Muscle layer of colon (tissue), 2 donors: ENCODE measurements around the gene NTHL1.
A peak's percentile ranks its signal among the peaks of the same experiment; 100 is the strongest.

Experiments
- H3K27ac ChIP-seq: one replicate; pipeline ENCODE4 v1.7.0; 2013; ENCODE audit warnings: low read depth, mild to moderate bottlenecking, low read length, moderate library complexity
- H3K27me3 ChIP-seq, 2 donors: one replicate each; pipeline ENCODE4 v1.7.0; 2013; ENCODE audit warnings: low read length in 2 of 2, mild to moderate bottlenecking in 2 of 2; ENCODE audit not compliant: insufficient read depth in 2 of 2, control insufficient read depth in 1 of 2
- H3K36me3 ChIP-seq: one replicate; pipeline ENCODE4 v1.7.0; 2013; ENCODE audit warnings: mild to moderate bottlenecking, low read length; ENCODE audit not compliant: insufficient read depth
- H3K4me1 ChIP-seq: one replicate; pipeline ENCODE4 v1.7.0; 2013; ENCODE audit warnings: mild to moderate bottlenecking, low read length; ENCODE audit not compliant: insufficient read depth
- H3K4me3 ChIP-seq, 2 donors: one replicate each; pipeline ENCODE4 v1.7.0; 2013; ENCODE audit warnings: low read length in 2 of 2, low read depth in 1 of 2, mild to moderate bottlenecking in 1 of 2, moderate library complexity in 1 of 2
- H3K9ac ChIP-seq: one replicate; pipeline ENCODE4 v1.7.0; 2013; ENCODE audit warnings: low read length
- H3K9me3 ChIP-seq: one replicate; pipeline ENCODE4 v1.7.0; 2013; ENCODE audit warnings: mild to moderate bottlenecking, low read length
- donor health status: abdominal sarcoma.
- donor health status: Adenocarcinoma of cecum.

The NTHL1 gene

DNA sequence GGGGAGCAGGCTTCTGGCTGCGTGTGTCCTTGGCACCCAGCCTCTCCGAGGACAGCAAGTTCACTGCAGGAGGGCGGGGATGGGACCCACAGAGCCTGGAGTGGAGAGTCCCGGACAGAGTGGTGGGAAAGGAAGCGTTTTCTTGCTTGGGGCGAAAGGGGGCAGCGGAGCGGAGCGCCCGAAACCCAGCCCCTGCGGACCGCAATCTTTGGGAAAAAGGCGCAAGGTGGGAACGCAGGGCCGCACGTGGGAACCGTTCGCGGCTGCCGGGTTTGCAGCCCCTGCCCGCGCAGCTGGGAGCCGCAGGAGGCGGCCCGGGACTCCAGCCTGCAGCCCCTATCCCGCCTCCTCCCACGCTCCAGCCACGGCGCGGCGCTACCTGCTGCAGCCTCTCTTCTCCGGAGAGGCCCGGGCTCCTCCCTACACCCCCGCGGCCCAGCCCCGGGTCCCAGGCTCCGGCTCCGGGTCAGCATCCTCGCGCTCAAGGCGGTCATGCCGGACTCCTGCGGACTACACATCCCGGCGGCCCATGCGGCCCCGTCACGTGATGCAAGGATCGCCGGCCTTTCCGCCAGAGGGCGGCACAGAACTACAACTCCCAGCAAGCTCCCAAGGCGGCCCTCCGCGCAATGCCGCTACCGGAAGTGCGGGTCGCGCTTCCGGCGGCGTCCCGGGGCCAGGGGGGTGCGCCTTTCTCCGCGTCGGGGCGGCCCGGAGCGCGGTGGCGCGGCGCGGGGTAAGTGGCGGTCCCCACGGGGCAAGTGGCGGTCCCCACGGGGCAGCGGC lies at the start of gene NTHL1, which contains the start of gene TSC2:
Gene NTHL1 (minus strand): TSS at position 505 of the 786 bp plus-strand sequence. CDS start 11 bp downstream, at position 494.
Gene TSC2 (plus strand): TSS at position 656 of the 786 bp plus-strand sequence. CDS start 631 bp downstream, outside the sequence.
- peaks cover 26% of the 10 kb centered on the region for H3K4me1 ChIP-seq
- peak within 1 kb of the TSS; percentile 92 for H3K27ac ChIP-seq
- no peaks in the 10 kb centered on the region for H3K9me3 ChIP-seq
- H3K4me3 ChIP-seq, result peak within 1 kb of the TSS; percentile 63 to 96
- peaks cover 25% of the 10 kb centered on the region for H3K36me3 ChIP-seq
- no peaks in the 10 kb centered on the region for H3K27me3 ChIP-seq
- peak within 1 kb of the TSS; percentile 18 for H3K9ac ChIP-seq

DNA sequence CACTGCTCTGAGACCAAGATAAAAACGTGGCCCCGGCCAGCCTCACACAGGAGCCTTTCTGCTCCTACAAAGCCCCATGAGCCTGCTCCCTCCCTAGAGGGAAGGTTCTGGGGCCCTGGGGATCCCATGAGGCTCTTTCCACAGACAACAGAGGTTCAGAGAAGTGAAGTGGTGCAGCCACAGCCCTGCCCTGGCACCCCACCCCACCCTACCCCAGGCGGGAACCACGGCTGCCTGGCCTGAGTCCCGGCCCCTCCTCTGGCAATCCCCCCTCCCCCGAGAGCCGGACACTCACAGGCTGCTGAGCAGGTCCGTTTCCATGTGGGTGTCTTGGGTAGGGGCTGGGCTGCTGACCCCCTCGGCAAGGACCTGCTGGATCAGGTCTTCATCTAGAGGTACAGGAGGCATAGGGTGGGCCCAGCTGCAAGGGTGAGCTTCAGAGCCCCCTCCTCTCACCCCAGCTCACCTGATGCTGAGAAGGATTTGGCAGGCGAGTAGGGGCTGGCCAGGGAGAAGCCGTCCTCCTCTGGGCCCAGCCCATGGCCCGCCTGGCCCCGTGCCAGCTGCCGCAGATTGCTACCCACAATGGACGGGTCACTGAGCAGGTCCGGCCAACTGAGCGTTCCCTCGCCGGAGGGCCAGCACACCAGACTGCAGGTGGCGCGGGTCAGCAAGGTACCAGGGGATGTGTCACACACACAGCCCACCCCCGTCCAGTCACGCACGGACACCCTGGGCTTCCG lies 49.4 kb upstream of the NTHL1 start:
- Histone ChIP-seq H3K4me3 (no peak overlapping the region), H3K4me1 (peaks cover 9% of the 10 kb centered on the region), H3K9ac (no peak overlapping the region), H3K36me3 (peaks cover 45% of the 10 kb centered on the region), H3K9me3 (no peaks in the 10 kb centered on the region), H3K27me3 (no peaks in the 10 kb centered on the region), H3K27ac (no peak overlapping the region)

DNA sequence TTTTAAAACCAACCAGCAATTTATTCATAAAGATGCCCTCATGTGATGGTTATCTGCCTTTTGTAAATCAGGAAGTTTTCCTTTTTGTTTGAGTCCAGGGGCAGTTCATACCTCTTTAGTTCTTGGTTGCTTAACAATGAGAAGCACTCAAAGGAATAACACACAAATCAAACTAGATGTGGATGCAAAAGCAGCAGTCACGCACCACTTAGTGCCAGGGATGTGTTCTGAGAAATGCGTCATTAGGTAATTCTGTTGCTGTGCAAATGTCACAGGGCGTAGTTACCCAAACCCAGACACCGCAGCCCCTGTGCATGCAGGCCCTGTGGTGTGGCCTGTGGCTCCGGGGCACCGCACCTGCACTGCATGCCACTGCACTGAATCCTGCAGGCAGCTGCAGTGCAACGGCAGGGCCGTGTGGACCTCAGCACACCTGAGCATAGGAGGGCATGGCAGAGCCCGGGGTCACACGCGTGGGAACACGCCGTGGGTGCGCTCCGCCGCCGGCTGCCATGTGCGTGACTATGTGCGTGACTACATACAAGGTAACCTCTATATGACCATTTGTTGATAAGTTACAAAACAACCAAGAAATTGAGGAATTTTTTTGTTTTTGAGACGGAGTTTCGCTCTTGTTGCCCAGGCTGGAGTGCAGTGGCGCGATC lies 48.4 kb upstream of the NTHL1 start:
- Histone ChIP-seq H3K27me3 (no peaks in the 10 kb centered on the region), H3K27ac (no peak overlapping the region), H3K9me3 (no peaks in the 10 kb centered on the region), H3K4me1 (peaks cover 15% of the 10 kb centered on the region), H3K4me3 (no peak overlapping the region), H3K36me3 (peaks cover 51% of the 10 kb centered on the region), H3K9ac (no peak overlapping the region)

DNA sequence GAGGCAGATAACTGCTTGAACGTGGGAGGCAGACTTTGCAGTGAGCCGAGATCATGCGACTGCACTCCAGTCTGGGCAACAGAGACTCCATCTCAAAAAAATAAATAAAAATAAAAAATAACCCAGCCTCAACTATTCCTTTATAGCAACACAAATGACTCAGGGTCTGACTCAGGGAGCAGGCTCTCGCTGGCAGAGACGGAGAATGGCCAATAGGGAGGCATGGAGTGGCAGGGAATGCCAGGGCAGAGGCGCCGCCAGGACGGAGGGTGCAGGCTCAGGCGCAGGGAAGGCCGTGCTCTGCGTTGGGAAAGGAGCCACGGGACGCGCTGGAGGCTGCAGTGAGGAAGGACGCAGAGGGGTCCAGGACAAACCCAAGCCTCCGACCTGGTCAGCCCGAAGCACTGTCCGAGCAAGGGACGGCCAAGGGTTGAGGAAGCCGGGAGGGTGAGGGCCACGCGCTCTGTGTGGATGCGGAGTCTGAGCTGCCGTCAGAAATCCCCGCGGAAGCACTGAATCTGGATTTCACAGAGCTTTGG lies 47.8 kb upstream of the NTHL1 start:
- peaks cover 53% of the 10 kb centered on the region for H3K36me3 ChIP-seq

DNA sequence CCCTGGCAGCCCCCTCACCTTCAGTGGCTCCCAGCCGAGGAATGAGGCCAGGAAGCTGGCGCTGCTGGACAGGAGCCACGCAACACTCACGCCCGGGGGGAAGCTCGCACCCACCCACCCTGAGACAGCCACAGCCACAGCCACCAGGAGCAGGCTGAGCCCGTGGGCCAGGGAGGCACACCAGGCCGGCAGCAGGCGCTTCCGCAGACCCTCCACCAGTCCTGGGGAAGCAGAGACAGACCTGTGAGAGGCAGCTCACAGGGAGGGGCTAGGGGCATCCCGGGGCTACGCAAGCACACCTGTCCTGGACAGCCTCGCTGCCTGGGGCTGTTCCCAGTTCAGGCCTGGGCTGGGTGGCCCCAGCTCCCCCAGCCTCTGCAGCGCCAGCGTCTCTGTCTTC lies 46.2 kb upstream of the NTHL1 start:
- H3K27ac ChIP-seq, result no peak overlapping the region
- peaks cover 15% of the 10 kb centered on the region for H3K4me1 ChIP-seq
- no peaks in the 10 kb centered on the region for H3K27me3 ChIP-seq
- no peak overlapping the region for H3K9ac ChIP-seq
- H3K9me3 ChIP-seq, result no peaks in the 10 kb centered on the region
- no peak overlapping the region for H3K4me3 ChIP-seq
- H3K36me3 ChIP-seq, result peaks cover 63% of the 10 kb centered on the region

More for the DNA sequence above, 47.8 kb upstream of the NTHL1 start:
- Histone ChIP-seq H3K4me3 (no peak overlapping the region), H3K27me3 (no peaks in the 10 kb centered on the region), H3K27ac (no peak overlapping the region), H3K4me1 (peaks cover 15% of the 10 kb centered on the region), H3K9ac (no peak overlapping the region), H3K9me3 (no peaks in the 10 kb centered on the region)

DNA sequence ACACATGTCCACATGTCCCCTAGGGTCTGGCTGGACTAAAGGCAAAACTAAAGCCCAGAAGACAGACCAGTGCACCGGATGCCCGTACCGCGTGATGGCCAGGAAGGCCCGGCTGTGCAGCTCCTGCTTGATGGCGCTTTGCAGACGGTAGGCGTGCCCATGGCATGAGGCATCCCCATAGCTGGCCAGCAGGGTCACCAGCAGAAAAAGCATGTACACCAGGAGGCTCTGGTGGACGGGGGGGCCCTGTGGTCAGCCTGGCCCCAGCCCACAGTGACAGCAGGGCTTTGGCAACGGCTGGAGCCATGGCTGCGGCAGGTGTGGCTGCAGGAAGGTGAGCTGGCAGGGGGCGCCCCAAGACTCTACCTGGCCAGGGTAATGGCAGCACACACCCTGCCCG lies 45.2 kb upstream of the NTHL1 start:
- H3K36me3 ChIP-seq, result peaks cover 71% of the 10 kb centered on the region
- H3K4me3 ChIP-seq, result no peak overlapping the region
- no peak overlapping the region for H3K9ac ChIP-seq
- H3K4me1 ChIP-seq, result peaks cover 15% of the 10 kb centered on the region
- no peaks in the 10 kb centered on the region for H3K27me3 ChIP-seq
- no peak overlapping the region for H3K27ac ChIP-seq
- H3K9me3 ChIP-seq, result no peaks in the 10 kb centered on the region

DNA sequence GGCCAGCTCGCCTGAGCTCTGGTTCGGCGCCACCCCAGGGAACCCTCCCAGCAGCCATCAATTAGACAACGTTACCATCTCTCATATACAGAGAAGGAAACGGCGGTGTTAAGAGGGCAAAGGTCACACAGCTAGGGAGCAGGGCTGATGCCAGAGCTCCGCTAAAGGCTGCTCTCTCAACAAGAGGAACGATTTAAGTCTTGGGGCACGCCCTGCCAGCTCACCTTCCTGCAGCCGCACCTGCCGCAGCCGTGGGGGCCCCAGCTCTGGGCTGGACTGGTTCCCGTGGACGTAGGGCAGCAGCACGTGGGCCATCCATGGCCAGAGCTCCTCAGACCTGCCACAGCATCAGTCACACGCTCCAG lies 44.6 kb upstream of the NTHL1 start:
- Histone ChIP-seq H3K9me3 (no peaks in the 10 kb centered on the region), H3K9ac (no peak overlapping the region), H3K27ac (peak overlapping the region; percentile 53), H3K4me1 (peaks cover 15% of the 10 kb centered on the region), H3K36me3 (peaks cover 71% of the 10 kb centered on the region), H3K27me3 (no peaks in the 10 kb centered on the region), H3K4me3 (no peak overlapping the region)

DNA sequence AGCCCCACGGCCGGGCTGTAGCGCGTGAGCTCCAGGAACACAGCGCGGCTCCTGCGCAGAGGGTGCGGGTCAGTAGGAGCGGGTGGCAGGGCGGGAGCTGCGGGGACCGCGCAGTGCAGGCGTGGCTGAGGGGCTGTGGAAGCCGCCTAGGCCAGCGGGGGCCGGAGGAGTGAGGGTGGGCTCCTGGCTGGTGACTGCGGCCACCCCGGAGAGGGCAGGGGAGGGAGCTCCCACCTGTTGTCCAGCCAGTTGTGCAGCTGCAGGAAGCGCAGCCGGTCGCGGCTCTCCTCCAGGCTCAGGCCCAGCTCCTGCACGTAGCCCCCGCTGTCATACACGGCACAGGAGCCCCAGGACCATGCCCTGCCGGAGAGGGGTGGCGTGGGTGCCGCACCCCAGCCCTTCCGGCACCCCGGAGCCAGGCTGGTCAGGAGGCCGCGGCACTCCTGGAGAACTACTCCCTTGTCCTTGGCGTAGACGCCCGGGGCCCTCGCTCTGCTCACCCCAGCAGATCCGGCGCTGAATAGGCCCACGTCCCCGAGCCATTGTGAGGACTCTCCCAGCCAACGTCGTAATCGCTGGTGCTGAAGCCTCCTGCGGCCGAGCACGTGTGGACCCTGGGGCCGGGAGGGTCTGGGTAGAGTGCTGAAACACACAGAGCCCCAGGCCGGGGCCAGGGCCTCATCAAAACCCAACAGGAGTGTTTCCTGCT lies 44.1 kb upstream of the NTHL1 start:
- peak overlapping the region; percentile 53 for H3K27ac ChIP-seq
- H3K4me1 ChIP-seq, result peaks cover 15% of the 10 kb centered on the region
- H3K4me3 ChIP-seq, result no peak overlapping the region
- peaks cover 67% of the 10 kb centered on the region for H3K36me3 ChIP-seq
- H3K27me3 ChIP-seq, result no peaks in the 10 kb centered on the region
- no peaks in the 10 kb centered on the region for H3K9me3 ChIP-seq
- H3K9ac ChIP-seq, result no peak overlapping the region

DNA sequence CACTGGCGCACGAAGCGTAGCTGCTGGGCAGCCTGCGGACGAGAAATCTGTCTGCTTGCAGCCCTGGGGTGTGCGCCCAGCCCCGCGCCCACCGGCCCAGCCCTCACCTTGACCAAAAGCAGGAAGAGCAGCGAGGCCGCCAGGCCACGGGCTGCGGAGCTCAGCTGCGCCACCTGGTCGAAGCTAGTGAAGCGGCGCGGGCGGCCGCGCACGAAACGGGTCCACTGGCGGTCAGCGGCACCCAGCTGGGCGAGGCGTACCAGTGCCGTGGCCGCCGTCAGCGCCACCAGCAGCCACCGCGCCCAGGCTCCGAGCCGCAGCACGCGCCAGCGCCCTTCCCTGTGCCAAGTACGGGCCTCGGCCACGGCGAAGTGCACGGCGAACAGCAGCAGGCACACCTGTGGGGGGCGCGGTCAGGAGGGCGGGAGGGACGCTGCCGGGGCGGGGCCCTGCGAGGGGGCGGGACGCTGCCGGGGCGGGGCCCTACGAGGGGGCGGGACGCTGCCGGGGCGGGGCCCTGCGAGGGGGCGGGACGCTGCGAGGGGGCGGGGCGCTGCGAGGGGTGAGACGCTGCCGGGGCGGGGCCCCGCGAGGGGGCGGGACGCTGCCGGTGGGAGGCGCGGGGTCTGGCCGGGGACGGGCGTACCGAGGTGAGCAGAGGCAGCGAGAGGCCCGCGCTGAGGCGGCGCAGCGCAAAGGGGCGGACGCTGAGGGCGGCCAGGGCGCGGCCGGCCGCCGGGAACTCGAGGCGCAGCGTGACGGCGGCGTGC lies 43.3 kb upstream of the NTHL1 start:
- H3K9me3 ChIP-seq, result no peaks in the 10 kb centered on the region
- H3K27me3 ChIP-seq, result no peaks in the 10 kb centered on the region
- no peak overlapping the region for H3K9ac ChIP-seq
- peaks cover 15% of the 10 kb centered on the region for H3K4me1 ChIP-seq
- no peak overlapping the region for H3K4me3 ChIP-seq
- peak overlapping the region; percentile 53 for H3K27ac ChIP-seq
- H3K36me3 ChIP-seq, result peaks cover 70% of the 10 kb centered on the region

DNA sequence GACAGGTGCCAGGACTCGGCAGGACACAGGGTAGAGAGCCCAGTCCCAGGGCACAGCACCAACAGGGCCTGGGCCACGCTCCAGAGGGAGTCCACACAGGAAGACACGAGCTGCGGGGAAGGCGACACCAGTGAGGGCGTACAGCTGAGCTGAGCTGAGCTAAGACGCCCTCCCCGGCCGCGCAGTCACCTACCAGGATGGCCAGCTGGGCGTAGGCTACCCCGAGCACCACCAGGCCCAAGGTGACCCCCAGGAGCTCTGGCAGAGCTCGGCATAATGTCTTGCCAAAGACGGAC lies 42.8 kb upstream of the NTHL1 start:
- Histone ChIP-seq H3K27ac (peak overlapping the region; percentile 34), H3K9me3 (no peaks in the 10 kb centered on the region), H3K27me3 (no peaks in the 10 kb centered on the region), H3K9ac (no peak overlapping the region), H3K4me3 (no peak overlapping the region), H3K36me3 (peaks cover 65% of the 10 kb centered on the region), H3K4me1 (peaks cover 15% of the 10 kb centered on the region)
